Thyroid gland (tissue), 4 donors: ENCODE data around the gene OXNAD1. TPM values are rescaled to one million over a fixed set of nuclear protein-coding genes. Genes with fewer than 3 reads are reported as not detected.

ENCODE experiments used
- DNase-seq, 2 donors: peaks; one replicate each; pipeline ENCODE4 v3.0.0-alpha.2; 2019
- H3K27ac ChIP-seq, 3 donors: fragments of 200-600 bp; sonication (generic); 1 replicate in 2 of 3; 2 replicates in 1 of 3; pipeline ENCODE4 v1.5.1; 2016 to 2019; ENCODE audit warnings: mild to moderate bottlenecking in 1 of 3, moderate library complexity in 1 of 3
- H3K27me3 ChIP-seq: fragments of 200-600 bp; sonication (generic); one replicate; pipeline ENCODE4 v1.5.1; 2019
- H3K36me3 ChIP-seq, 2 donors: fragments of 200-600 bp; sonication (generic); one replicate each; pipeline ENCODE4 v1.5.1; 2016 to 2019
- H3K4me1 ChIP-seq, 2 donors: fragments of 200-600 bp; sonication (generic); one replicate each; pipeline ENCODE4 v1.5.1; 2017 to 2019
- H3K4me3 ChIP-seq, 3 donors: fragments of 200-600 bp; sonication (generic); replicated peaks in 1 of 3; 1 replicate in 2 of 3; 2 replicates in 1 of 3; pipeline ENCODE4 v1.5.1; 2016; ENCODE audit warnings: mild to moderate bottlenecking in 1 of 3
- H3K9me3 ChIP-seq: fragments of 200-600 bp; sonication (generic); one replicate; pipeline ENCODE4 v1.5.1; 2017
- CTCF ChIP-seq, 6 experiments: fragments of 200-600 bp in 3 of 6; fragments of 450-650 bp in 3 of 6; sonication (generic) in 3 of 6; IDR thresholded peaks; one replicate each; pipeline ENCODE4 v1.5.1; 2016 to 2019; ENCODE audit warnings: antibody characterized with exemption in 6 of 6, mild to moderate bottlenecking in 2 of 6, inconsistent platforms in 1 of 6, moderate library complexity in 1 of 6
- POLR2A ChIP-seq, 2 donors: fragments of 450-650 bp; IDR thresholded peaks; one replicate each; pipeline ENCODE4 v1.6.1; 2017; ENCODE audit warnings: antibody characterized with exemption in 2 of 2, mild to moderate bottlenecking in 2 of 2, moderate library complexity in 1 of 2
- WGBS, 2 donors: methylation state at CpG; one replicate each; pipeline ENCODE4 v1.1.5; 2017; 5-methylcytosine and 5-hydroxymethylcytosine counted together
- intact Hi-C: fragments of 100-400 bp; cut with DNase I; formaldehyde crosslinking; loops from one replicate; pipeline ENCODE4 v1.15.1; 2023
- total RNA-seq, 4 donors: library from RNA; depleted of rRNA; stranded (reverse); fragments of >200 nt; gene quantifications; one replicate each; pipeline ENCODE4 v1.2.3, GENCODE V29; 2016

Gene OXNAD1
- total RNA-seq, 4 donors from 2014 or later, result 22.3 to 34.0 (median 27.4) TPM

GRCh38 chr3:16258866-16259265 lies 6.1 kb upstream of the OXNAD1 start:
- 91 to 96% methylated on average over 1 of the region's 1 CpG for WGBS, 2 donors
- intact Hi-C loops, result no loop called here
- peaks cover 3 to 7% of the 10 kb centered on the region in 2 donors for H3K4me1 ChIP-seq
- TF ChIP-seq POLR2A (IDR thresholded peaks at IDR 0.05) (no peak), CTCF (IDR thresholded peaks at IDR 0.05) (no peak)
- H3K9me3 ChIP-seq, result no peaks in the 10 kb centered on the region
- H3K4me3 ChIP-seq, result no peak overlapping the region
- H3K27me3 ChIP-seq, result no peaks in the 10 kb centered on the region
- peaks cover 16 to 17% of the 10 kb centered on the region in 2 donors for H3K36me3 ChIP-seq
- H3K27ac ChIP-seq, result no peak overlapping the region
- no peak for DNase-seq

GRCh38 chr3:16260046-16260445 lies 5.0 kb upstream of the OXNAD1 start:
- 90 to 94% methylated on average over 1 of the region's 1 CpG for WGBS, 2 donors
- H3K4me1 ChIP-seq, result peaks cover 7 to 8% of the 10 kb centered on the region in 2 donors
- no peak for DNase-seq

GRCh38 chr3:16262174-16262573 lies 2.8 kb upstream of the OXNAD1 start:
- TF ChIP-seq CTCF (IDR thresholded peaks at IDR 0.05) (no peak), POLR2A (IDR thresholded peaks at IDR 0.05) (no peak)

More at GRCh38 chr3:16260046-16260445, 5.0 kb upstream of the OXNAD1 start:
- Histone ChIP-seq H3K27me3 (no peaks in the 10 kb centered on the region), H3K27ac (no peak overlapping the region), H3K36me3 (peaks cover 16 to 17% of the 10 kb centered on the region in 2 donors), H3K9me3 (no peaks in the 10 kb centered on the region), H3K4me3 (no peak overlapping the region)
- intact Hi-C loops, result no loop called here
- TF ChIP-seq POLR2A (IDR thresholded peaks at IDR 0.05), result no peak
- TF ChIP-seq CTCF (IDR thresholded peaks at IDR 0.05), result no peak

GRCh38 chr3:16264174-16264707 lies 771 bp upstream of the OXNAD1 start:
- H3K4me3 ChIP-seq, result peak overlapping the region; percentile 77 to 86 (median 78)
- H3K4me1 ChIP-seq, result peaks cover 16 to 21% of the 10 kb centered on the region in 2 donors
- DNase-seq, result no peak
- TF ChIP-seq POLR2A (IDR thresholded peaks at IDR 0.05) (no peak), CTCF (IDR thresholded peaks at IDR 0.05) (no peak)
- H3K36me3 ChIP-seq, result peaks cover 13 to 14% of the 10 kb centered on the region in 2 donors
- intact Hi-C loops, result no loop called here
- peak overlapping the region in 2 of 3 donors; percentile 64 to 91 for H3K27ac ChIP-seq
- H3K27me3 ChIP-seq, result no peaks in the 10 kb centered on the region
- 2% methylated on average over 18 to 21 of the region's 21 CpGs for WGBS, 2 donors
- no peaks in the 10 kb centered on the region for H3K9me3 ChIP-seq

More at GRCh38 chr3:16262174-16262573, 2.8 kb upstream of the OXNAD1 start:
- WGBS, 2 donors, result 65 to 92% methylated on average over 4 of the region's 4 CpGs
- Histone ChIP-seq H3K4me3 (no peak overlapping the region), H3K36me3 (peaks cover 16 to 17% of the 10 kb centered on the region in 2 donors), H3K9me3 (no peaks in the 10 kb centered on the region), H3K27me3 (no peaks in the 10 kb centered on the region), H3K4me1 (peaks cover 16 to 21% of the 10 kb centered on the region in 2 donors), H3K27ac (no peak overlapping the region)
- DNase-seq, result no peak
- intact Hi-C loops, result no loop called here

GRCh38 chr3:16265455-16265786 lies 409 bp downstream of the OXNAD1 start:
- intact Hi-C loops, result loop anchor here (5.0 kb wide), 1 partner anchor 287 kb away; no protein-coding TSS in a partner anchor
- H3K36me3 ChIP-seq, result peaks cover under 1 to 2% of the 10 kb centered on the region in 2 donors
- peaks cover 16 to 21% of the 10 kb centered on the region in 2 donors for H3K4me1 ChIP-seq
- no peak for DNase-seq
- H3K9me3 ChIP-seq, result no peaks in the 10 kb centered on the region
- no peaks in the 10 kb centered on the region for H3K27me3 ChIP-seq
- peak overlapping the region; percentile 67 to 91 (median 87) for H3K27ac ChIP-seq
- H3K4me3 ChIP-seq, result peak overlapping the region; percentile 43 to 77 (median 43)
- TF ChIP-seq CTCF (IDR thresholded peaks at IDR 0.05) (no peak), POLR2A (IDR thresholded peaks at IDR 0.05) (no peak)
- 1% methylated on average over 6 of the region's 6 CpGs for WGBS, 2 donors
